ENCODE results near the gene DCBLD2. TPM values are rescaled to one million over a fixed set of nuclear protein-coding genes. Genes with fewer than 3 reads are reported as not detected.

Gene DCBLD2
- total and polyA plus RNA-seq, 2 of the 13 experiments (the other 11 are each of a cell fraction or from before 2014, with no cell fraction given): 43.8 to 56.9 TPM

DNA sequence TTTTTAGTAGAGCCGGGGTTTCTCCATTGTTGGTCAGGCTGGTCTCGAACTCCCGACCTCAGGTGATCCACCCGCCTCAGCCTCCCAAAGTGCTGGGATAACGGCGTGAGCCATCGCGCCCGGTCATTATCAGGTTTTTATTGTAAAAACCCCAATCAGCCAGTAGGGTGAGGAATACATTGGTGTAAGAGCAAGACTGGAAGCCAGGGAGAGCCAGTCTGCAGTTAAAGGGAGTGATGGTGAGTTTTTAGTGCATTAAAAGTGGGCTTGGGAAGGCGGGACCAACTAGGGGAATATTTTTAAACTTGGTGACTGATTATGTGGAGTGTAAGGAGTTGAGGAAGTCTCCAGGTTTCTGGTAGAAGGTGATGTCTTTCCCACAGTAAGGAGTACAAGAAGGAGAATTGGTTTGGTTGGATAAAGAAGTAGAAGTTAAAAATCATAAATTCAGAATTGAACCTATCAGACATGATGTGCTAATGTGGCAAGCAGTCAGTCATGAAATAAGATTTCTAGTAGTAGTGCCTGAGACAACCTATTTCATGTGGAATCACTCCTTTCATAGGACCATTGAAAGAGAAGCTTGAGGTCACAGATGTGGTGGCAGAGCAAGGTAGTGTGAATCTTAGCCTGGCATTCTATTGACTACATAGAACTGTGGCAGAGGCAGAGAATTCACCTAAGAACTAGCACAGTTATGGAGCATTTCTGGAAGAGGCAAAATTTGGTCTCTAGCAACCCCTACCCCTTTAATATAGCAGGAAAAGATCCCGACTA, 2.4 kb upstream of the DCBLD2 start:
- no peak overlapping the region for H3K27ac ChIP-seq (ENCODE audit: extremely low read length, insufficient read depth, low read length)
- H2AFZ ChIP-seq (ENCODE audit: low read length): no peak overlapping the region
- in situ Hi-C loops (cut with HindIII; ENCODE audit: extremely low pct_ligation_motif_present, low pct_unique_long_range_greater_than_20kb): no loop called here
- peaks cover 18% of the 10 kb centered on the region for H3K79me2 ChIP-seq (ENCODE audit: insufficient read depth, low read length)
- no peaks in the 10 kb centered on the region for H4K20me1 ChIP-seq (ENCODE audit: insufficient read depth, low read length)
- no peaks in the 10 kb centered on the region; a peak in 1 of 5 replicates for H3K27me3 ChIP-seq (ENCODE audit: control insufficient read depth in 1 of 2, insufficient read depth in 2 of 2, low read length in 2 of 2)
- H3K36me3 ChIP-seq (replicated peaks in 1 of 2; ENCODE audit: control insufficient read depth in 1 of 2, insufficient read depth in 2 of 2, low read length in 2 of 2): no peaks in the 10 kb centered on the region
- H3K9ac ChIP-seq (ENCODE audit: insufficient read depth, low read depth, low read length): no peak overlapping the region
- intact Hi-C loops (cut with micrococcal nuclease; ENCODE audit: unreplicated experiment): loop anchor here (5.0 kb wide), 3 partner anchors 73 to 312 kb away; partner anchors contain the start of gene CPOX
- peaks cover 20% of the 10 kb centered on the region for H3K4me1 ChIP-seq (ENCODE audit: insufficient read depth, low read length)
- DNase-seq (ENCODE audit: low spot score) (no peak), ATAC-seq (no peak), FAIRE-seq (no peak)
- ChIA-PET POLR2A (no interaction called here), CTCF (ENCODE audit: low intra/inter-chr PET ratio, low total read pairs) (no interaction called here)
- WGBS (ENCODE audit: low lambda C conversion rate): 91% methylated on average over 11 of the region's 11 CpGs
- no peak overlapping the region for H3K4me2 ChIP-seq (ENCODE audit: low read depth, low read length)
- no peak overlapping the region for H3K4me3 ChIP-seq (replicated peaks in 1 of 3; ENCODE audit: insufficient read depth in 1 of 3, low read depth in 2 of 3, low read length in 3 of 3)
- H3K9me3 ChIP-seq (ENCODE audit: low read length): no peaks in the 10 kb centered on the region
- no TSS peak for BruUV-seq (replicated peaks)
- no peak for TF ChIP-seq JUN (CRISPR knock-in tag; IDR thresholded peaks at IDR 0.05)
- TF ChIP-seq GTF2F1 (IDR thresholded peaks at IDR 0.05; ENCODE audit: low read length): no peak
- no peak for TF ChIP-seq ZNF674 (CRISPR knock-in tag; IDR thresholded peaks at IDR 0.05; ENCODE audit: low read depth)
- TF ChIP-seq GTF3A (CRISPR knock-in tag; conservative IDR thresholded peaks at IDR 0.05): no peak
- TF ChIP-seq, protein P1, sequence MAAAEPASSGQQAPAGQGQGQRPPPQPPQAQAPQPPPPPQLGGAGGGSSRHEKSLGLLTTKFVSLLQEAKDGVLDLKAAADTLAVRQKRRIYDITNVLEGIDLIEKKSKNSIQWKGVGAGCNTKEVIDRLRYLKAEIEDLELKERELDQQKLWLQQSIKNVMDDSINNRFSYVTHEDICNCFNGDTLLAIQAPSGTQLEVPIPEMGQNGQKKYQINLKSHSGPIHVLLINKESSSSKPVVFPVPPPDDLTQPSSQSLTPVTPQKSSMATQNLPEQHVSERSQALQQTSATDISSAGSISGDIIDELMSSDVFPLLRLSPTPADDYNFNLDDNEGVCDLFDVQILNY (CRISPR knock-in tag; conservative IDR thresholded peaks at IDR 0.05): no peak
- no peak for TF ChIP-seq ZNF644 (CRISPR knock-in tag; IDR thresholded peaks at IDR 0.05; ENCODE audit: low read depth)
- TF ChIP-seq, protein P2, sequence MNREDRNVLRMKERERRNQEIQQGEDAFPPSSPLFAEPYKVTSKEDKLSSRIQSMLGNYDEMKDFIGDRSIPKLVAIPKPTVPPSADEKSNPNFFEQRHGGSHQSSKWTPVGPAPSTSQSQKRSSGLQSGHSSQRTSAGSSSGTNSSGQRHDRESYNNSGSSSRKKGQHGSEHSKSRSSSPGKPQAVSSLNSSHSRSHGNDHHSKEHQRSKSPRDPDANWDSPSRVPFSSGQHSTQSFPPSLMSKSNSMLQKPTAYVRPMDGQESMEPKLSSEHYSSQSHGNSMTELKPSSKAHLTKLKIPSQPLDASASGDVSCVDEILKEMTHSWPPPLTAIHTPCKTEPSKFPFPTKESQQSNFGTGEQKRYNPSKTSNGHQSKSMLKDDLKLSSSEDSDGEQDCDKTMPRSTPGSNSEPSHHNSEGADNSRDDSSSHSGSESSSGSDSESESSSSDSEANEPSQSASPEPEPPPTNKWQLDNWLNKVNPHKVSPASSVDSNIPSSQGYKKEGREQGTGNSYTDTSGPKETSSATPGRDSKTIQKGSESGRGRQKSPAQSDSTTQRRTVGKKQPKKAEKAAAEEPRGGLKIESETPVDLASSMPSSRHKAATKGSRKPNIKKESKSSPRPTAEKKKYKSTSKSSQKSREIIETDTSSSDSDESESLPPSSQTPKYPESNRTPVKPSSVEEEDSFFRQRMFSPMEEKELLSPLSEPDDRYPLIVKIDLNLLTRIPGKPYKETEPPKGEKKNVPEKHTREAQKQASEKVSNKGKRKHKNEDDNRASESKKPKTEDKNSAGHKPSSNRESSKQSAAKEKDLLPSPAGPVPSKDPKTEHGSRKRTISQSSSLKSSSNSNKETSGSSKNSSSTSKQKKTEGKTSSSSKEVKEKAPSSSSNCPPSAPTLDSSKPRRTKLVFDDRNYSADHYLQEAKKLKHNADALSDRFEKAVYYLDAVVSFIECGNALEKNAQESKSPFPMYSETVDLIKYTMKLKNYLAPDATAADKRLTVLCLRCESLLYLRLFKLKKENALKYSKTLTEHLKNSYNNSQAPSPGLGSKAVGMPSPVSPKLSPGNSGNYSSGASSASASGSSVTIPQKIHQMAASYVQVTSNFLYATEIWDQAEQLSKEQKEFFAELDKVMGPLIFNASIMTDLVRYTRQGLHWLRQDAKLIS (CRISPR knock-in tag; IDR thresholded peaks at IDR 0.05): no peak
- TF ChIP-seq TARDBP (CRISPR knock-in tag; IDR thresholded peaks at IDR 0.05): no peak
- TF ChIP-seq, protein P3, sequence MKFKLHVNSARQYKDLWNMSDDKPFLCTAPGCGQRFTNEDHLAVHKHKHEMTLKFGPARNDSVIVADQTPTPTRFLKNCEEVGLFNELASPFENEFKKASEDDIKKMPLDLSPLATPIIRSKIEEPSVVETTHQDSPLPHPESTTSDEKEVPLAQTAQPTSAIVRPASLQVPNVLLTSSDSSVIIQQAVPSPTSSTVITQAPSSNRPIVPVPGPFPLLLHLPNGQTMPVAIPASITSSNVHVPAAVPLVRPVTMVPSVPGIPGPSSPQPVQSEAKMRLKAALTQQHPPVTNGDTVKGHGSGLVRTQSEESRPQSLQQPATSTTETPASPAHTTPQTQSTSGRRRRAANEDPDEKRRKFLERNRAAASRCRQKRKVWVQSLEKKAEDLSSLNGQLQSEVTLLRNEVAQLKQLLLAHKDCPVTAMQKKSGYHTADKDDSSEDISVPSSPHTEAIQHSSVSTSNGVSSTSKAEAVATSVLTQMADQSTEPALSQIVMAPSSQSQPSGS (CRISPR knock-in tag; IDR thresholded peaks at IDR 0.05): no peak
- no peak for TF ChIP-seq ZNF44 (CRISPR knock-in tag; IDR thresholded peaks at IDR 0.05)
- TF ChIP-seq, protein P4, sequence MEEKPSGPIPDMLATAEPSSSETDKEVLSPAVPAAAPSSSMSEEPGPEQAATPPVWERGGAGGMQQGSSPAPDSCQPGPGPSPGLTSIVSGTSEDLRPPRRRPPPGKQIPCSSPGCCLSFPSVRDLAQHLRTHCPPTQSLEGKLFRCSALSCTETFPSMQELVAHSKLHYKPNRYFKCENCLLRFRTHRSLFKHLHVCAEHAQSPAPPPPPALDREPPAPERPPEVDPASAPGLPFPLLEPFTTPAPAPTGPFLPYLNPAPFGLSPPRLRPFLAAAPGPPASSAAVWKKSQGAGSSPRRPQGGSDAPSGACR (CRISPR knock-in tag; IDR thresholded peaks at IDR 0.05): no peak
- no peak for TF ChIP-seq ZNF33B (CRISPR knock-in tag; IDR thresholded peaks at IDR 0.05)
- no peak for TF ChIP-seq GATA4 (IDR thresholded peaks at IDR 0.05; ENCODE audit: borderline replicate concordance, low read depth)
- TF ChIP-seq, protein P5, sequence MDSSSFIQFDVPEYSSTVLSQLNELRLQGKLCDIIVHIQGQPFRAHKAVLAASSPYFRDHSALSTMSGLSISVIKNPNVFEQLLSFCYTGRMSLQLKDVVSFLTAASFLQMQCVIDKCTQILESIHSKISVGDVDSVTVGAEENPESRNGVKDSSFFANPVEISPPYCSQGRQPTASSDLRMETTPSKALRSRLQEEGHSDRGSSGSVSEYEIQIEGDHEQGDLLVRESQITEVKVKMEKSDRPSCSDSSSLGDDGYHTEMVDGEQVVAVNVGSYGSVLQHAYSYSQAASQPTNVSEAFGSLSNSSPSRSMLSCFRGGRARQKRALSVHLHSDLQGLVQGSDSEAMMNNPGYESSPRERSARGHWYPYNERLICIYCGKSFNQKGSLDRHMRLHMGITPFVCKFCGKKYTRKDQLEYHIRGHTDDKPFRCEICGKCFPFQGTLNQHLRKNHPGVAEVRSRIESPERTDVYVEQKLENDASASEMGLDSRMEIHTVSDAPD (CRISPR knock-in tag; IDR thresholded peaks at IDR 0.05): no peak
- TF ChIP-seq, protein P6, sequence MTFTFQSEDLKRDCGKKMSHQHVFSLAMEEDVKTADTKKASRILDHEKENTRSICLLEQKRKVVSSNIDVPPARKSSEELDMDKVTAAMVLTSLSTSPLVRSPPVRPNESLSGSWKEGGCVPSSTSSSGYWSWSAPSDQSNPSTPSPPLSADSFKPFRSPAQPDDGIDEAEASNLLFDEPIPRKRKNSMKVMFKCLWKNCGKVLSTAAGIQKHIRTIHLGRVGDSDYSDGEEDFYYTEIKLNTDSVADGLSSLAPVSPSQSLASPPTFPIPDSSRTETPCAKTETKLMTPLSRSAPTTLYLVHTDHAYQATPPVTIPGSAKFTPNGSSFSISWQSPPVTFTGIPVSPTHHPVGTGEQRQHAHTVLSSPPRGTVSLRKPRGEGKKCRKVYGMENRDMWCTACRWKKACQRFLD (CRISPR knock-in tag; IDR thresholded peaks at IDR 0.05; ENCODE audit: borderline replicate concordance): no peak

Measured in HepG2 (cell line).